ENCODE measurements around the gene MMP24. TPM values are rescaled to one million over a fixed set of nuclear protein-coding genes. Genes with fewer than 3 reads are reported as not detected.
"Not testable (repeated sequence)": the region's sequence is repeated elsewhere in the genome, so short reads cannot be mapped to it uniquely, and the experiment has no call there.

MMP24 gene
- total RNA-seq, 1 experiment from 2014 or later, result 7.1 TPM

DNA sequence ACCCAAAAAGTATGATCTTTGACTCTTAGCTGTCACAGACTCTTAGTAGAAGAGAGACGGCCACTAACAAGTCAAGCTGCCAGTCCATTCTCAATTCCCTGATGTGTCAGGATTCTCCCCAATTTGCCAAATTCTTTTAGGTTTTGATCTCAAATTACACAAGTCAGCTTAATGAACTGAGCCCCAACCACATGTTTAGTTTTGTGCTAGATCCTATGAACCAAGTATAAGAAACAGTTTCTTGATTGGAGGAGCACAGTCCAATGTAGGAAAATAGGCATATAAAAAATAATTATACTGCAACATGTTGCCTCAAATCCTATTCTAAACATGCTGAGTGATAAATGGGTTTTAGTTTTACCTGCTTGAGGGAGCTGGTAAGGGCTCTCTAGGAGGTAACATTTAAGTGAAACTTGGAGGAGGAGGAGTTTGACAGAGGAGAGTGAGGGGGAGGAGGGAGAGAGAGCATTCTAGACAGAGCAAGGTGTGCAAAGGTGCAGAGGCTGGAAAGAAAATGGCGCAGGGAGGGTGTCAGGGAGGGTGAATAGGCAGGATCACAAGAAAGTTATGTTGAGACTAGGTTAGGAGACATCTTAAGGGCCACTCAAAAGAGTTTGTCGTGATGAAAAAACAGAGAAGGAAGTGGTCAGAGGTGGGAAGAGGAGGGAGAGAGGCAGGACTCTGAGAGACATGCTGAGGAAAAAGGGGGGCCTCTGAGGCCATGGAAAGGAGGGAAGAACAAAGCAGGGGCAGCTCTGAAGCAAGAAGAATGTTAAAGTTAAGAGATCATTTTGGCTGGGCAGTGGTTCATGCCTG is 88.5 kb downstream of the MMP24 start:
- Histone ChIP-seq H3K4me1 (ENCODE audit: control insufficient read depth, insufficient read depth, low read length) (peaks cover 49% of the 10 kb centered on the region), H3K27ac (ENCODE audit: low read length) (peak overlapping the region; percentile 54), H3K4me3 (ENCODE audit: low read depth in 2 of 2, low read length in 2 of 2) (no peak overlapping the region), H3K9me3 (ENCODE audit: control insufficient read depth, insufficient read depth, low read depth, low read length) (no peaks in the 10 kb centered on the region), H3K27me3 (ENCODE audit: control insufficient read depth, insufficient read depth, low read length) (no peaks in the 10 kb centered on the region), H3K36me3 (ENCODE audit: control insufficient read depth, insufficient read depth, low read length) (no peaks in the 10 kb centered on the region)
- intact Hi-C loops (cut with micrococcal nuclease; ENCODE audit: unreplicated experiment) (no loop called here), in situ Hi-C loops (cut with HindIII; ENCODE audit: low pct_unique_long_range_greater_than_20kb, low sequenced_read_pairs) (no loop called here)
- POLR2A ChIA-PET, result no interaction called here
- ATAC-seq, result no peak
- BruUV-seq (replicated peaks), result no TSS peak
- TF ChIP-seq TCF7L2 (IDR thresholded peaks at IDR 0.05; ENCODE audit: low read depth, low read length) (no peak), POLR2AphosphoS5 (IDR thresholded peaks at IDR 0.05; ENCODE audit: low read depth, low read length) (no peak), SIN3A (IDR thresholded peaks at IDR 0.05; ENCODE audit: borderline replicate concordance, insufficient read depth, low read depth, low read length) (no peak)
- TF ChIP-seq, protein P1, sequence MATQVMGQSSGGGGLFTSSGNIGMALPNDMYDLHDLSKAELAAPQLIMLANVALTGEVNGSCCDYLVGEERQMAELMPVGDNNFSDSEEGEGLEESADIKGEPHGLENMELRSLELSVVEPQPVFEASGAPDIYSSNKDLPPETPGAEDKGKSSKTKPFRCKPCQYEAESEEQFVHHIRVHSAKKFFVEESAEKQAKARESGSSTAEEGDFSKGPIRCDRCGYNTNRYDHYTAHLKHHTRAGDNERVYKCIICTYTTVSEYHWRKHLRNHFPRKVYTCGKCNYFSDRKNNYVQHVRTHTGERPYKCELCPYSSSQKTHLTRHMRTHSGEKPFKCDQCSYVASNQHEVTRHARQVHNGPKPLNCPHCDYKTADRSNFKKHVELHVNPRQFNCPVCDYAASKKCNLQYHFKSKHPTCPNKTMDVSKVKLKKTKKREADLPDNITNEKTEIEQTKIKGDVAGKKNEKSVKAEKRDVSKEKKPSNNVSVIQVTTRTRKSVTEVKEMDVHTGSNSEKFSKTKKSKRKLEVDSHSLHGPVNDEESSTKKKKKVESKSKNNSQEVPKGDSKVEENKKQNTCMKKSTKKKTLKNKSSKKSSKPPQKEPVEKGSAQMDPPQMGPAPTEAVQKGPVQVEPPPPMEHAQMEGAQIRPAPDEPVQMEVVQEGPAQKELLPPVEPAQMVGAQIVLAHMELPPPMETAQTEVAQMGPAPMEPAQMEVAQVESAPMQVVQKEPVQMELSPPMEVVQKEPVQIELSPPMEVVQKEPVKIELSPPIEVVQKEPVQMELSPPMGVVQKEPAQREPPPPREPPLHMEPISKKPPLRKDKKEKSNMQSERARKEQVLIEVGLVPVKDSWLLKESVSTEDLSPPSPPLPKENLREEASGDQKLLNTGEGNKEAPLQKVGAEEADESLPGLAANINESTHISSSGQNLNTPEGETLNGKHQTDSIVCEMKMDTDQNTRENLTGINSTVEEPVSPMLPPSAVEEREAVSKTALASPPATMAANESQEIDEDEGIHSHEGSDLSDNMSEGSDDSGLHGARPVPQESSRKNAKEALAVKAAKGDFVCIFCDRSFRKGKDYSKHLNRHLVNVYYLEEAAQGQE (IDR thresholded peaks at IDR 0.05; ENCODE audit: insufficient read depth in 1 of 2, low read depth in 2 of 2, low read length in 1 of 2), result no peak
- TF ChIP-seq, protein P2, sequence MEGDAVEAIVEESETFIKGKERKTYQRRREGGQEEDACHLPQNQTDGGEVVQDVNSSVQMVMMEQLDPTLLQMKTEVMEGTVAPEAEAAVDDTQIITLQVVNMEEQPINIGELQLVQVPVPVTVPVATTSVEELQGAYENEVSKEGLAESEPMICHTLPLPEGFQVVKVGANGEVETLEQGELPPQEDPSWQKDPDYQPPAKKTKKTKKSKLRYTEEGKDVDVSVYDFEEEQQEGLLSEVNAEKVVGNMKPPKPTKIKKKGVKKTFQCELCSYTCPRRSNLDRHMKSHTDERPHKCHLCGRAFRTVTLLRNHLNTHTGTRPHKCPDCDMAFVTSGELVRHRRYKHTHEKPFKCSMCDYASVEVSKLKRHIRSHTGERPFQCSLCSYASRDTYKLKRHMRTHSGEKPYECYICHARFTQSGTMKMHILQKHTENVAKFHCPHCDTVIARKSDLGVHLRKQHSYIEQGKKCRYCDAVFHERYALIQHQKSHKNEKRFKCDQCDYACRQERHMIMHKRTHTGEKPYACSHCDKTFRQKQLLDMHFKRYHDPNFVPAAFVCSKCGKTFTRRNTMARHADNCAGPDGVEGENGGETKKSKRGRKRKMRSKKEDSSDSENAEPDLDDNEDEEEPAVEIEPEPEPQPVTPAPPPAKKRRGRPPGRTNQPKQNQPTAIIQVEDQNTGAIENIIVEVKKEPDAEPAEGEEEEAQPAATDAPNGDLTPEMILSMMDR (IDR thresholded peaks at IDR 0.05), result no peak
- CTCF ChIA-PET, result no interaction called here
- no peak for DNase-seq (ENCODE audit: low read depth, low spot score)

DNA sequence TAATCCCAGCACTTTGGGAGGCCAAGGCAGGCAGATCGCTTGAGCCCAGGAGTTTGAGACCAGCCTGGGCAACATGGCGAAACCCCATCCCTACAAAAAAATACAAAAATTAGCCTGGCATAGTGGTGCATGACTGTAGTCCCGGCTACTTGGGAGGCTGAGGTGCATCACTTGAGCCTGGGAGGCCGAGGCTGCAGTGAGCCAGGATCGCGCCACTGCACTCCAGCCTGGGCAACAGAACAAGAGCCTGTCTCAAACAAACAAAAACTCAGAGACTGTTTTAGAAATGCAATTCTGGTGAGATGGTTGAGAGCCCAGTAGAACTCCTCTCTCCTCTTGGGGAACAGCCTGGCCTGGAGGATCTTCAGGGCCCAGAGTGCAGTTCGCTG is 89.1 kb downstream of the MMP24 start:
- POLR2A ChIA-PET; H3K4me3 ChIP-seq (ENCODE audit: low read depth in 2 of 2, low read length in 2 of 2); DNase-seq (ENCODE audit: low read depth, low spot score); CTCF ChIA-PET; in situ Hi-C loops (cut with HindIII; ENCODE audit: low pct_unique_long_range_greater_than_20kb, low sequenced_read_pairs); H3K27me3 ChIP-seq (ENCODE audit: control insufficient read depth, insufficient read depth, low read length); ATAC-seq; intact Hi-C loops (cut with micrococcal nuclease; ENCODE audit: unreplicated experiment); BruUV-seq (replicated peaks); H3K36me3 ChIP-seq (ENCODE audit: control insufficient read depth, insufficient read depth, low read length); H3K9me3 ChIP-seq (ENCODE audit: control insufficient read depth, insufficient read depth, low read depth, low read length): not testable (repeated sequence)
- Histone ChIP-seq H3K27ac (ENCODE audit: low read length) (peak overlapping the region; percentile 71), H3K4me1 (ENCODE audit: control insufficient read depth, insufficient read depth, low read length) (peaks cover 55% of the 10 kb centered on the region)

DNA sequence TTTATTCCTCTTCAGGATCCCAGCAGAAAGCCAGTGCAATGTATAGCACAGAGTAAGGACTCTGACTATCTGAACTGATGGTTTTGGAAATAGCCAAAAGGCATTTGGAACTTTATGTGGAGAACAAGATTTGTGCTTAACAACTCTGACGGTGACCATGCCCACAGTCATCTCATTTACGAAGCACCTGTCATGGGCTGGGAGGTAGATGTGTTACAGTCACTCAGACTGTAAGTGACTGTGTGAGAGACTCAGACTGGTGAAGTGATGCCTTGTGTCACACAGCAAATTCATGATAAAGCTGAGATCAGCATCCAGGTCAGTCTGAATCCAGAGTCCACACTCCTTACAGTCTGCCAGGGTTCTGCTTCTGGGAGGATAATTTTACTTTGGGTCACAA is 89.6 kb downstream of the MMP24 start:
- TF ChIP-seq POLR2AphosphoS5 (IDR thresholded peaks at IDR 0.05; ENCODE audit: low read depth, low read length) (no peak), SIN3A (IDR thresholded peaks at IDR 0.05; ENCODE audit: borderline replicate concordance, insufficient read depth, low read depth, low read length) (no peak), TCF7L2 (IDR thresholded peaks at IDR 0.05; ENCODE audit: low read depth, low read length) (no peak)
- TF ChIP-seq, protein P1 (IDR thresholded peaks at IDR 0.05; ENCODE audit: insufficient read depth in 1 of 2, low read depth in 2 of 2, low read length in 1 of 2), result no peak
- TF ChIP-seq, protein P2 (IDR thresholded peaks at IDR 0.05), result no peak
- no peak overlapping the region for H3K4me3 ChIP-seq (ENCODE audit: low read depth in 2 of 2, low read length in 2 of 2)
- no peaks in the 10 kb centered on the region for H3K27me3 ChIP-seq (ENCODE audit: control insufficient read depth, insufficient read depth, low read length)
- peaks cover 53% of the 10 kb centered on the region for H3K4me1 ChIP-seq (ENCODE audit: control insufficient read depth, insufficient read depth, low read length)
- intact Hi-C loops (cut with micrococcal nuclease; ENCODE audit: unreplicated experiment) (no loop called here), in situ Hi-C loops (cut with HindIII; ENCODE audit: low pct_unique_long_range_greater_than_20kb, low sequenced_read_pairs) (no loop called here)
- POLR2A ChIA-PET, result no interaction called here
- peak overlapping the region; percentile 71 for H3K27ac ChIP-seq (ENCODE audit: low read length)
- ATAC-seq (no peak), DNase-seq (ENCODE audit: low read depth, low spot score) (no peak)
- no peaks in the 10 kb centered on the region for H3K36me3 ChIP-seq (ENCODE audit: control insufficient read depth, insufficient read depth, low read length)
- CTCF ChIA-PET, result no interaction called here
- no peaks in the 10 kb centered on the region for H3K9me3 ChIP-seq (ENCODE audit: control insufficient read depth, insufficient read depth, low read depth, low read length)
- no TSS peak for BruUV-seq (replicated peaks)

Measured in Panc1 (cell line).